Naive thymus-derived CD4-positive, alpha-beta T cell (primary cell): Measurements from ENCODE around the gene KIAA1671. TPM values are rescaled to one million over a fixed set of nuclear protein-coding genes. Genes with fewer than 3 reads are reported as not detected.

Experiments used
- ATAC-seq: fragments of 150-1000 bp; cut with Tn5 transposase; 2 replicates; pipeline ENCODE4 v1.10.0; 2021; ENCODE audit warnings: mild to moderate bottlenecking, moderate library complexity
- CTCF ChIA-PET: fragments of 350-600 bp; sonication (Branson Sonifier 250); formaldehyde crosslinking; loops from one replicate; lab custom pipeline; 2021; ENCODE audit warnings: antibody characterized with exemption; lab: Charles Lee
- POLR2A ChIA-PET: fragments of 350-600 bp; sonication (Branson Sonifier 250); formaldehyde crosslinking; loops from one replicate; lab custom pipeline; 2021; ENCODE audit warnings: antibody characterized with exemption, inconsistent platforms; lab: Charles Lee
- DNase-seq, 9 donors: peaks; one replicate each; pipeline versions ENCODE4 v3.0.0 to v3.0.0-alpha.2; 2020 to 2022; ENCODE audit warnings: mixed read lengths in 1 of 9
- H3K27ac ChIP-seq: one replicate; pipeline ENCODE4 v1.7.0; 2013; ENCODE audit warnings: mild to moderate bottlenecking, low read depth, low read length, moderate library complexity
- H3K27me3 ChIP-seq, 2 donors: one replicate each; pipeline ENCODE4 v1.7.0; 2013; ENCODE audit warnings: low read length in 2 of 2, mild to moderate bottlenecking in 2 of 2, moderate library complexity in 2 of 2; ENCODE audit not compliant: control insufficient read depth in 2 of 2, insufficient read depth in 2 of 2
- H3K36me3 ChIP-seq, 3 experiments: 1 replicate in 2 of 3; 2 replicates in 1 of 3; pipeline ENCODE4 v1.7.0; 2013; ENCODE audit warnings: low read length in 3 of 3, mild to moderate bottlenecking in 3 of 3, moderate library complexity in 1 of 3; ENCODE audit not compliant: insufficient read depth in 3 of 3, control insufficient read depth in 2 of 3
- H3K4me1 ChIP-seq, 2 donors: one replicate each; pipeline ENCODE4 v1.7.0; 2013; ENCODE audit warnings: low read length in 2 of 2, mild to moderate bottlenecking in 2 of 2, moderate library complexity in 1 of 2; ENCODE audit not compliant: control insufficient read depth in 2 of 2, insufficient read depth in 2 of 2
- H3K4me3 ChIP-seq: 2 replicates; pipeline ENCODE4 v1.7.0; 2013; ENCODE audit warnings: mild to moderate bottlenecking, low read length
- H3K9me3 ChIP-seq, 3 experiments: 1 replicate in 2 of 3; 2 replicates in 1 of 3; pipeline ENCODE4 v1.7.0; 2013; ENCODE audit warnings: low read length in 3 of 3; ENCODE audit not compliant: control insufficient read depth in 2 of 3
- H3K27ac Mint-ChIP-seq, 9 donors: one replicate each; pipeline ENCODE4 v1.8.0; 2020 to 2022; ENCODE audit warnings: mixed read lengths in 9 of 9, mild to moderate bottlenecking in 8 of 9, moderate library complexity in 5 of 9, inconsistent platforms in 2 of 9
- H3K27me3 Mint-ChIP-seq, 5 donors: one replicate each; pipeline ENCODE4 v1.8.0; 2021 to 2022; ENCODE audit warnings: mixed read lengths in 5 of 5, mild to moderate bottlenecking in 1 of 5
- H3K36me3 Mint-ChIP-seq, 5 donors: one replicate each; pipeline ENCODE4 v1.8.0; 2020 to 2022; ENCODE audit warnings: mixed read lengths in 5 of 5, mild to moderate bottlenecking in 3 of 5, inconsistent platforms in 1 of 5
- H3K4me1 Mint-ChIP-seq, 7 donors: one replicate each; pipeline ENCODE4 v1.8.0; 2020 to 2022; ENCODE audit warnings: mixed read lengths in 7 of 7, mild to moderate bottlenecking in 3 of 7, inconsistent platforms in 1 of 7
- H3K4me3 Mint-ChIP-seq, 10 donors: one replicate each; pipeline ENCODE4 v1.8.0; 2020 to 2022; ENCODE audit warnings: mild to moderate bottlenecking in 10 of 10, mixed read lengths in 10 of 10, moderate library complexity in 6 of 10, inconsistent platforms in 2 of 10
- H3K9me3 Mint-ChIP-seq, 11 donors: one replicate each; pipeline ENCODE4 v1.8.0; 2020 to 2022; ENCODE audit warnings: mixed read lengths in 11 of 11, mild to moderate bottlenecking in 4 of 11, inconsistent platforms in 1 of 11, moderate library complexity in 1 of 11
- intact Hi-C, 2 donors: fragments of 100-400 bp; cut with micrococcal nuclease; formaldehyde crosslinking; loops; one replicate each; pipeline ENCODE4 v1.15.1; 2023
- polyA plus RNA-seq, 2 donors: library from polyadenylated mRNA; unstranded; fragments of 300-500 nt; fragmentation: Illumina TruSeq; gene quantifications; one replicate each; pipeline ENCODE4 v1.2.3, GENCODE V29; 2021
- total RNA-seq, 6 experiments: library from RNA in 5 of 6; stranded (reverse) in 5 of 6; gene quantifications; 1 replicate in 5 of 6; 2 replicates in 1 of 6; pipeline ENCODE4 v1.2.3 and lab custom pipeline; 2021 to 2026

Gene KIAA1671
- total and polyA plus RNA-seq, 7 experiments from 2014 or later = 0.47 to 19.0 (median 4.2) TPM

DNA sequence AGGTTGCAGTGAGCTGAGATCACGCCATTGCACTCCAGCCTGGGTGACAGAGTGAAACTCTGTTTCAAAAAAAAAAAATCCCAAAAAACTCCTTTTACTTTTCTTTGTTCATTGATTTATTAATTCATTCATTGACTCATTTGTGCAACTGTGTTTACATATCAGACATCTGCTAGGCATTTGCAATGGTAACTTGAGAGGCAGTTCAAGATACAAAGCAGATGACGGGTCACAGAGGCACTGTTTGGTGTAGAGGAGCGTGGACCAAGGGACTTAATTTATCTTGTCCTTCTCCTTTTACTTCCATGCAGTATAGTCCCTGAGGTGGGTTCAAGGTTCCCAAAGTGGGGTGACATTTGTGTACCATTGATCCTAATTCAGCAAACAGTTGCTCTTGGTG is 71.4 kb downstream of the KIAA1671 start:
- H3K27ac ChIP-seq = no peak overlapping the region
- ATAC-seq = no peak
- Mint-ChIP-seq H3K9me3 (peaks cover 0 to 4% (median 0%) of the 10 kb centered on the region in 11 donors), H3K27ac (no peak overlapping the region), H3K4me1 (peaks cover 0 to 33% (median 0%) of the 10 kb centered on the region in 7 donors), H3K4me3 (no peak overlapping the region), H3K27me3 (peaks cover 6 to 17% (median 11%) of the 10 kb centered on the region in 5 donors), H3K36me3 (peaks cover 0 to 2% (median 0%) of the 10 kb centered on the region in 5 donors)
- CTCF ChIA-PET = no interaction called here
- DNase-seq = no peak
- H3K4me1 ChIP-seq = no peaks in the 10 kb centered on the region
- H3K9me3 ChIP-seq = no peaks in the 10 kb centered on the region
- no peak overlapping the region for H3K4me3 ChIP-seq
- no peaks in the 10 kb centered on the region for H3K27me3 ChIP-seq
- no peaks in the 10 kb centered on the region for H3K36me3 ChIP-seq
- intact Hi-C loops = no loop called here
- POLR2A ChIA-PET = no interaction called here

DNA sequence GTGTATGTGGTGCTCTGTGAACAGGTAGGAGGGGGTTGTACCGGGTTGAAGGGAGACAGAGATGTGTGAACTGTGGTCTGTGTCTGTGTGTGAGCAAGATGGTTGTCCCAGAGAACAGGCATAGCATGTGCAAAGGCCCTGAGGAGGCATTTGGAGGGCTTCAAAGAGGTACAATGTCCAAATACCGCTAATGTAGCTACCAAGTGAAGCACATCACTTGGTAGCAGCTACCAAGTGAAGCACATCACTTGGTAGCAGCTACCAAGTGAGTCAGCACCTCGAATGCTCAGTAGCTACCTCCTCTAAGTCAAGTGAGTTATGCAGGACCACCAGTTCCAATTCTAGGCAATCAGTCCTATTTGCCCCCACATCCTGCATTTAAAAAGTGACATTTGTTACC is 72.4 kb downstream of the KIAA1671 start:
- Mint-ChIP-seq H3K36me3 (peaks cover 0 to 2% (median 0%) of the 10 kb centered on the region in 5 donors), H3K4me3 (no peak overlapping the region)

DNA sequence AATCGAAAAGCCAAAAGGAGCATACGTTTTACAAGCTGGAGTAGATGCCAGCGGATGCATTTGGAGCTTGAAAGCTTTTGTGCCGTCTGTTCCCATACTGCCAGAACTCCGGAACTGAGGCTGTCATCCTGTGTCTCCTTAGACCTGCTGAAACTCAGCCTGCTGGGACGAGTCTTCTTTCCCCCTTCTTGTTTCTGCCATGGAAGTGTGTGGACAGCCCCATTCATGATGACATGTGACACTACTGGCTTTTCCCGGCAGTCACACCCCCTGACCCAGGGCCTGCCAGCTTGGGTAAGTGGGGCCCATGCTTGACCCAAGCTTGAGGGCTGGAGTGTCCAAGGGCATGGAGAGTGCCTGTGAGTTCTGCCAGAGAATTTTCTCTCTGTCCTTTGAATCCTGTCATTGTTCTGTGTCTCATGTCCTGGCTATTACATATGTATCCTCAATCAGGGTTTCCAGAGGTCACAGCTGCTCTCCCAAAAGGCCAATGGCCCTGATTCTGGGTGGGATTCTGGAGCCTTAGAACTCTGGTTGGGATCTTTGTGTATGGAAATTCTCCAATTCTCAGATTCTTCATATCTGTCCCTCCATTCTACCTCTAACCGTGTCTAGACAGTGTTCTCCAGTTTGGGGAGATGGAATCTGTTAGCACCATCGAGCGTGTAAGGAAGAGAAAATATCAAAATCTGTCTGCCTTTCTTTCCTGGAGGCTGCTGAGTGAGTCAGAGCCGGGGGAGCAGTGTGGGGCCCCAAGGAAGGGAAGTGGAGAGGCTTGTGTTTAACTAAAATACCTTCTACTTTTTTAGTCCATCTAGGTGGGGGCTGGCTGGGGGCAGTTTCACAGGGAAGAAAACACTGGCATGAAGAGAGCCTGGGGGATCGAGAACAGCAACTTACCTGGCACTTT is 73.2 kb downstream of the KIAA1671 start:
- ATAC-seq (no peak), DNase-seq (no peak)
- H3K4me3 ChIP-seq = no peak overlapping the region
- peak overlapping the region in 1 of 10 donors; percentile 77 for H3K4me3 Mint-ChIP-seq
- no peaks in the 10 kb centered on the region for H3K27me3 ChIP-seq
- peak overlapping the region in 2 of 9 donors; percentile 28 to 88 for H3K27ac Mint-ChIP-seq
- intact Hi-C loops = no loop called here
- H3K36me3 Mint-ChIP-seq = peaks cover 0 to 2% (median 0%) of the 10 kb centered on the region in 5 donors
- peaks cover 0 to 33% (median 0%) of the 10 kb centered on the region in 7 donors for H3K4me1 Mint-ChIP-seq
- no peaks in the 10 kb centered on the region for H3K36me3 ChIP-seq
- H3K27me3 Mint-ChIP-seq = peaks cover 0 to 8% (median 3%) of the 10 kb centered on the region in 5 donors
- no peaks in the 10 kb centered on the region for H3K9me3 ChIP-seq
- H3K27ac ChIP-seq = no peak overlapping the region
- ChIA-PET POLR2A (no interaction called here), CTCF (no interaction called here)
- no peaks in the 10 kb centered on the region for H3K4me1 ChIP-seq
- H3K9me3 Mint-ChIP-seq = no peaks in the 10 kb centered on the region

More for the DNA sequence above, 72.4 kb downstream of the KIAA1671 start:
- no peak for ATAC-seq
- Histone ChIP-seq H3K4me3 (no peak overlapping the region), H3K4me1 (no peaks in the 10 kb centered on the region), H3K36me3 (no peaks in the 10 kb centered on the region), H3K9me3 (no peaks in the 10 kb centered on the region), H3K27me3 (no peaks in the 10 kb centered on the region), H3K27ac (no peak overlapping the region)
- Mint-ChIP-seq H3K4me1 (peaks cover 0 to 33% (median 0%) of the 10 kb centered on the region in 7 donors), H3K27ac (no peak overlapping the region), H3K27me3 (peaks cover 6 to 11% (median 8%) of the 10 kb centered on the region in 5 donors), H3K9me3 (peaks cover 0 to 3% (median 0%) of the 10 kb centered on the region in 11 donors)
- intact Hi-C loops = no loop called here
- no peak for DNase-seq
- POLR2A ChIA-PET = no interaction called here
- CTCF ChIA-PET = no interaction called here

DNA sequence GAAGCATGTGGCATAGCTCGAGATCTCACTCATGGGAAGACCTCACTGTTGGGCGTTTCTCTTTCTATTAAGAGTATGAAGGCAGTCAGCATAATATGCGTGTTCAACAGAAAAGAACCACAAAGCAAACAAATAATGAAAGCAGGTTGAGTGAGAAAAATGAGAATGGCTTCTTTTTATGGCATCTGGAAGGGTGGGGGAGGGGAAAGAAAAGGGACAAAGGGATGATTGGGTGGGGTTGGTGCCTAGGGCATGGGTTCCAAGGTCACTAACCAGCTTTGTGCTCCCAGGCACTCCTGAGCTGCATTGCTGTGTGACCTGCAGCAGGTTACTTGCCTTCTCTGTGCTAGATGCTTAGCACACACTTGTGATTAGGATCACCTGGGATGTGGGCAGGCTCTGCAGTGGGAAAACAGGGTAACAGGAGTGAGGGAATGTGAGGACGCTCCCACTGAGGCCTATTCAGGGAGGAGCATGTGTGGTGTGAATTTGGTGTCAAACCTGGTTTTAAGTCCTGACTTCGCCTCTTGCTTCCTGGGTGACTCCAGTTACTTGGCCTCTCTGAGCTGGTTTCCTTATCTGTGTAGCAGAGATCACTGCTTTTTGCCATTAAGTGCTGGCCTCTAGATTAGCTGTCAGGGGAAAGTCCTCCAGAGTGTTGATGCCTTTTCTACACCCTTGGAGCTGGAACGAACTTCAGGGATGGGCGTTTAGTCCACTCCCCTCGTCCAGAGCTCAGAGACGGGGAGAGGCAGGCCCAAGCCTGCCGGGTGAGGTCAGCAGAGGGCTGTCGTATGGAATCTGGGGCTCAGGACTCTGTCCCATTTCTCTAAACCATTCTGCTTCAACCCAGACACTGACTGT is 74.8 kb downstream of the KIAA1671 start:
- no peak for ATAC-seq
- ChIA-PET CTCF (no interaction called here), POLR2A (no interaction called here)
- H3K9me3 Mint-ChIP-seq = no peaks in the 10 kb centered on the region
- peak overlapping the region in 1 of 10 donors; percentile 77 for H3K4me3 Mint-ChIP-seq
- no peaks in the 10 kb centered on the region for H3K4me1 ChIP-seq
- intact Hi-C loops = no loop called here
- no peak overlapping the region for H3K27ac ChIP-seq
- H3K9me3 ChIP-seq = no peaks in the 10 kb centered on the region
- peaks cover 0 to 2% (median 0%) of the 10 kb centered on the region in 5 donors for H3K36me3 Mint-ChIP-seq
- H3K36me3 ChIP-seq = no peaks in the 10 kb centered on the region
- H3K4me1 Mint-ChIP-seq = peaks cover 0 to 33% (median 0%) of the 10 kb centered on the region in 7 donors
- no peaks in the 10 kb centered on the region for H3K27me3 ChIP-seq
- no peak overlapping the region for H3K4me3 ChIP-seq
- peak overlapping the region in 1 of 9 donors; percentile 60 for H3K27ac Mint-ChIP-seq
- no peak for DNase-seq
- H3K27me3 Mint-ChIP-seq = peaks cover 0 to 5% (median 0%) of the 10 kb centered on the region in 5 donors

DNA sequence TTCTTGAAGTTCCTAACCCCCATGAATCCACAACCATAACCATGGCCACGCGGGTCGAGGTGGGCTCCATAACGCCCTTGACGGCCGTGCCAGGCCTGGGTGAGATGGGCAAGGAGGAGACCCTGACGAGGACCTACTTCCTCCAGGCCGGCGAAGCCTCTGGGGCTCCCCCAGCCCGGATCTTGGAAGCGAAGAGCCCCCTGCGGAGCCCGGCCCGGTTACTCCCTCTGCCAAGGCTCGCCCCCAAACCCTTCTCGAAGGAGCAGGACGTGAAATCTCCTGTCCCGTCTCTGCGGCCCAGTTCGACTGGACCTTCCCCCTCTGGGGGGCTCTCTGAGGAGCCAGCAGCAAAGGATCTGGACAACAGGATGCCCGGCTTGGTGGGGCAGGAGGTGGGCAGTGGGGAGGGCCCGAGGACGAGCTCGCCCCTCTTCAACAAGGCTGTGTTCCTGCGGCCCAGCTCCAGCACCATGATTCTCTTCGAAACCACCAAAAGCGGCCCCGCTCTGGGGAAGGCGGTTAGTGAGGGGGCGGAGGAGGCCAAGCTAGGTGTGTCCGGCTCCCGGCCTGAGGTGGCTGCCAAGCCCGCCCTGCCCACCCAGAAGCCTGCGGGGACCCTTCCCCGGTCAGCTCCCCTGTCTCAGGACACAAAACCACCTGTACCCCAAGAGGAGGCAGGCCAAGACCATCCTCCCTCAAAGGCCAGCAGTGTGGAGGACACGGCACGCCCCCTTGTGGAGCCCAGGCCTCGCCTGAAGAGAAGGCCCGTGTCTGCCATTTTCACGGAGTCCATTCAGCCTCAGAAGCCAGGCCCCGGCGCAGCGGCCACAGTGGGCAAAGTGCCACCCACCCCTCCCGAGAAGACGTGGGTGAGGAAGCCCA is 75.7 kb downstream of the KIAA1671 start:
- H3K9me3 Mint-ChIP-seq = no peaks in the 10 kb centered on the region
- CTCF ChIA-PET = no interaction called here

DNA sequence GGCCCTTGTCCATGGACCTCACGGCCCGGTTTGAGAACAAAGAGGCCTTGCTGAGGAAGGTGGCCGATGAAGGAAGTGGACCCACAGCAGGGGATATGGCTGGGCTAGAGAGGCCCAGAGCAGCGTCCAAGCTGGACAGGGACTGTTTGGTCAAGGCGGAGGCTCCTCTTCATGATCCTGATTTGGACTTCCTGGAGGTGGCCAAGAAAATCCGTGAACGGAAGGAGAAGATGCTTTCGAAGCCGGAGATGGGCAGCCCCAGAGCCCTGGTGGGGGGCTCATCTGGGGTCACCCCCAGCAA is 76.3 kb downstream of the KIAA1671 start:
- CTCF ChIA-PET = no interaction called here

More for the DNA sequence above, 75.7 kb downstream of the KIAA1671 start:
- H3K4me3 ChIP-seq = no peak overlapping the region
- H3K9me3 ChIP-seq = no peaks in the 10 kb centered on the region
- ATAC-seq (no peak), DNase-seq (no peak)
- H3K4me3 Mint-ChIP-seq = no peak overlapping the region
- no peaks in the 10 kb centered on the region for H3K4me1 ChIP-seq
- H3K27me3 Mint-ChIP-seq = peaks cover 0 to 5% (median 5%) of the 10 kb centered on the region in 5 donors
- no peak overlapping the region for H3K27ac ChIP-seq
- H3K27me3 ChIP-seq = no peaks in the 10 kb centered on the region
- H3K27ac Mint-ChIP-seq = no peak overlapping the region
- no peaks in the 10 kb centered on the region for H3K36me3 ChIP-seq
- peaks cover 0 to 33% (median 0%) of the 10 kb centered on the region in 7 donors for H3K4me1 Mint-ChIP-seq
- POLR2A ChIA-PET = no interaction called here
- intact Hi-C loops = no loop called here
- H3K36me3 Mint-ChIP-seq = peaks cover 0 to 2% (median 0%) of the 10 kb centered on the region in 5 donors

More for the DNA sequence above, 76.3 kb downstream of the KIAA1671 start:
- Histone ChIP-seq H3K27me3 (no peaks in the 10 kb centered on the region), H3K36me3 (no peaks in the 10 kb centered on the region), H3K4me1 (no peaks in the 10 kb centered on the region), H3K27ac (no peak overlapping the region), H3K9me3 (no peaks in the 10 kb centered on the region), H3K4me3 (no peak overlapping the region)
- no peak overlapping the region for H3K4me3 Mint-ChIP-seq
- intact Hi-C loops = no loop called here
- POLR2A ChIA-PET = no interaction called here
- peaks cover 0 to 2% (median 0%) of the 10 kb centered on the region in 5 donors for H3K36me3 Mint-ChIP-seq
- ATAC-seq = no peak
- no peaks in the 10 kb centered on the region for H3K9me3 Mint-ChIP-seq
- no peak overlapping the region for H3K27ac Mint-ChIP-seq
- H3K4me1 Mint-ChIP-seq = peaks cover 0 to 33% (median 0%) of the 10 kb centered on the region in 7 donors
- DNase-seq = no peak
- H3K27me3 Mint-ChIP-seq = peaks cover 0 to 5% (median 5%) of the 10 kb centered on the region in 5 donors
